HL-60 (cell line): Measurements from ENCODE around the gene MGAT5B.

Source experiments
- CTCF ChIP-seq: IDR thresholded peaks from one replicate; pipeline ENCODE4 v1.5.1; 2011; ENCODE audit warnings: low read length, control low read depth, inconsistent platforms; ENCODE audit not compliant: insufficient read depth
- GABPA ChIP-seq: IDR thresholded peaks from 2 replicates; pipeline ENCODE4 v1.6.1; 2012; ENCODE audit warnings: low read depth
- POLR2AphosphoS5 ChIP-seq: IDR thresholded peaks from 2 replicates; pipeline ENCODE4 v1.6.1; 2012; ENCODE audit warnings: low read depth
- SPI1 ChIP-seq: IDR thresholded peaks from 2 replicates; pipeline ENCODE4 v1.6.1; 2012; ENCODE audit warnings: low read depth, mild to moderate bottlenecking, borderline replicate concordance
- TF ChIP-seq, protein P1 (sequence below): IDR thresholded peaks from 2 replicates; pipeline ENCODE4 v1.6.1; 2012; ENCODE audit warnings: low read depth; ENCODE audit not compliant: insufficient replicate concordance

DNA sequence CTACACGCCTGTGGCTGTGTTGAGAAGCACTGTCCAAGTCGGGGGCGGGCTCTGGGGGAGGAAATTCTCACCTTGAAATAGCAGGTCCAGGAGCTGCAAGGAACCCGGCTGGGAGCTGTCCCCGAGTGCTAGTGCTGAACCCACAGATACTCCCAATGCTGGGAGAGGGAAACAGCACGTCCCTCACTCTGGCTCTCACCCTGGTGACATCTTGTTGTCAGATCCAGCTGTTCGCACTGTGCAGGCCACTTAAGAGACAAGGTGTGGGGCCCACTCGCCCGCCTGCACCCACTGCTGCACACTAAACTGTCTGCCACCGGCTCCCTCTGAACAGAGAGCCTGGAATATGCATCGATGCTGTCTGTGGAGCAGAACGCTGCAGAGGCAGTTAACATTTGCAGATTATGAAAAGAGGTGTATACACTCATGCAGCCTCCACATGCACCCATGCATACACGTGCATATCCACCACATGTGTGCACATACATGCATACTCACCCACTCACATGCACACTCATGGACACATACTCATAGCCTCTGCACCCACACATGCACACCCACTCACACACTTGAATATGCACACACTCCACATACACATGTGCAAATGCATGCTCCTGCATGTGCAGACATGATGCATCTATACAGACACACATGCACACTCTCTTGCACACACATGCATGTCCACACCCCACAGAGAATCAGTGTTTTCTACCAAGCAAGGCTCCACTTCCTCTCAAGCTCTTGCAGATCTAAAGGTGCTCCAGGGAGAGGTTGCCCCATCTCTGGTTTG lies 42.0 kb downstream of the MGAT5B start:
- TF ChIP-seq CTCF (no peak), GABPA (no peak), POLR2AphosphoS5 (no peak), SPI1 (no peak)
- TF ChIP-seq, protein P1, sequence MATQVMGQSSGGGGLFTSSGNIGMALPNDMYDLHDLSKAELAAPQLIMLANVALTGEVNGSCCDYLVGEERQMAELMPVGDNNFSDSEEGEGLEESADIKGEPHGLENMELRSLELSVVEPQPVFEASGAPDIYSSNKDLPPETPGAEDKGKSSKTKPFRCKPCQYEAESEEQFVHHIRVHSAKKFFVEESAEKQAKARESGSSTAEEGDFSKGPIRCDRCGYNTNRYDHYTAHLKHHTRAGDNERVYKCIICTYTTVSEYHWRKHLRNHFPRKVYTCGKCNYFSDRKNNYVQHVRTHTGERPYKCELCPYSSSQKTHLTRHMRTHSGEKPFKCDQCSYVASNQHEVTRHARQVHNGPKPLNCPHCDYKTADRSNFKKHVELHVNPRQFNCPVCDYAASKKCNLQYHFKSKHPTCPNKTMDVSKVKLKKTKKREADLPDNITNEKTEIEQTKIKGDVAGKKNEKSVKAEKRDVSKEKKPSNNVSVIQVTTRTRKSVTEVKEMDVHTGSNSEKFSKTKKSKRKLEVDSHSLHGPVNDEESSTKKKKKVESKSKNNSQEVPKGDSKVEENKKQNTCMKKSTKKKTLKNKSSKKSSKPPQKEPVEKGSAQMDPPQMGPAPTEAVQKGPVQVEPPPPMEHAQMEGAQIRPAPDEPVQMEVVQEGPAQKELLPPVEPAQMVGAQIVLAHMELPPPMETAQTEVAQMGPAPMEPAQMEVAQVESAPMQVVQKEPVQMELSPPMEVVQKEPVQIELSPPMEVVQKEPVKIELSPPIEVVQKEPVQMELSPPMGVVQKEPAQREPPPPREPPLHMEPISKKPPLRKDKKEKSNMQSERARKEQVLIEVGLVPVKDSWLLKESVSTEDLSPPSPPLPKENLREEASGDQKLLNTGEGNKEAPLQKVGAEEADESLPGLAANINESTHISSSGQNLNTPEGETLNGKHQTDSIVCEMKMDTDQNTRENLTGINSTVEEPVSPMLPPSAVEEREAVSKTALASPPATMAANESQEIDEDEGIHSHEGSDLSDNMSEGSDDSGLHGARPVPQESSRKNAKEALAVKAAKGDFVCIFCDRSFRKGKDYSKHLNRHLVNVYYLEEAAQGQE = peak; percentile 97
